GM19372 (cell line): Measurements from ENCODE around the gene CELSR1.

Experiments used
- ATAC-seq: cut with Tn5 transposase; IDR thresholded peaks from one replicate; pipeline ENCODE4 v1.9.1; 2021; ENCODE audit warnings: mild to moderate bottlenecking, low read depth, moderate library complexity; ENCODE audit not compliant: unreplicated experiment

Gene CELSR1

DNA sequence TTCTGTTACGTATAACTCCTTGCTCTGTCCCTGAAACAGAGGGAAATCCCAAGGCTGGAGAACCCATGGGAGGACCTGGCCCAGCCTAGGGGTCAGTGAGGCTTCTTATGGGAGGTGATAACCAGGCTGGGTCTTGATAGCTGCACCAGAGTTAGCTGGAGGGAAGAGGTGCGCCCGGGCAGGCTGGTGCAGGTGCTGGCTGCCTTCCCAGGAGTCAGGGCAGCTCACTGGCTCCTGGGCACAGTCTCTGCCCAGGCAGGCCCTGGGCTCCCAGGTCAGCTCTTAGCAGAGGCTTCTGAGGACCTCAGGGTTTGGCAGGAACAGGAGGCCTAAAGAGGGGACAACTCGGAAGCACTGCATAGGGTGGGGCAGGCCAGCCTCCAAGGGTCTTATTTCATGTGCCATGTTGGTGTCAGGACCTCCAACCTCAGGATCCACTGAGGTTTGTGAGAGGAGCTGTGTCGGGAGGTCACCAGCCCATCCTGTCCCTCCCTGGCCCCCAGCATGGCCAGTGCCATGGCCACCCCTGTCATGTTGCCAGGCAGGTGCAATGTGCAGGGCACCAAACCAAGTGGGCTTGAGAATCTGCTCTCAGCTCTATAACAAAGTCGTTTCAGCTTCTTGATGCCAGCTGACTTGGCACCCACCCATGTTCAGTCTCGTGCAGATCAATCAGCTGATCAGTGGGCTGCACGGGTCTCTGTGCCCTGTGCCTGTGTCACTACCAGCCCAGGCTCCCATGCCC is 20.5 kb upstream of the CELSR1 start:
- no peak for ATAC-seq

DNA sequence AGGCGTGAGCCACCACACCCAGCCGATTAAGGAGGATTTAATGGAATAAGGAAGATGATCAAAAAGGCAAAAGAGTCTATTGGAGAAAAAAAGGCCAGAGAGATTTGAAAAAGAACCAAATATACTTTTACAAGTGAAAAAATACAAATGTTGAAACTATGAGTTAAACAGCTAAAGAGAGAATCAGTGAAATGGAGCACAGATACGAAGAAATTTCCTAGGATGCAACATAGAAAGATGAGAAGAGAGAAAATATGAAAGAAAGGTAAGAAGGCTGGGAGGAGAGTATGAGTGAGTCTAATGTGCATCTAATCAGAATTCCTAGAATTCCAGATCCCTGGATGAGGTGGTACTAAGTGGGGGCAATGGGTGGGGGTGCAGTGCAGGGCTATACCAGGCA is 19.4 kb upstream of the CELSR1 start:
- ATAC-seq: no peak

DNA sequence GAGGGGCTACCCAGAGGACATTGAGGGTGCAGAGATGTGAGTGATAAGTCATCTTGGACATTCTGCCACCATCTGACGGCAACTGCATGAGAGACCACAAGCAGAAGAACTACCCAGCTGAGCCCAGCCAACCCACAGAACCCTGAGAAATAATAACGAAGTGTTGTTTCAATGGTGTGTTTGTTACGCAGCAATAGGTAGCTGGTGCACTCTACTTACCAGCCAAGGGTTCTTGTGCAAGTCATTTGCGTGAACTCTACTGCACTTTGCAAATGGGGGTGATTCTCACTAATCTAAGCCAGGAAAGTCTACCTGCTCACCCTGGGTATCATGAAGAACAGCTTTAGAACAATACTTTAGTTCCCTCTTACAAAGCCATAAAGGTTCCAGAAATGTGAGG is 15.8 kb upstream of the CELSR1 start:
- ATAC-seq: no peak

DNA sequence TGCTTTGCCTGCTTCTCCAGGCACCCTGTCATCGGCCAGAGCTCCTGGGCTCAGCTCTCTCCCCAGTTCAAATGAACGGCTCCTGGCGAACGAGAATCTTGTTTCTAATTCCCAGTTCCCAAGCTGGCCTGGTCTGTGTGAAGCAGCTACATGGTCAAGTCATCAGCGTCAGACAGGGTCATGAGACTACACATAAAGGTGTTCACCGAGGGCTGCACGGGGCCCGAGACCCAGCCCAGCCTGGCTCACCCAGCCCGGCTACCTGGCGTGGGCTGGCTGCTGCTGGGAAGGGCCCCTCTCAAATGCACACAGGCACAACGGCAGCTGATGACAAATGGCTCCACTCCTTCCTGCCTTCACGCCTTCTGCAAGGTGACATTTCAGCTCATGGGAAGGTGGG is 14.6 kb upstream of the CELSR1 start:
- no peak for ATAC-seq

DNA sequence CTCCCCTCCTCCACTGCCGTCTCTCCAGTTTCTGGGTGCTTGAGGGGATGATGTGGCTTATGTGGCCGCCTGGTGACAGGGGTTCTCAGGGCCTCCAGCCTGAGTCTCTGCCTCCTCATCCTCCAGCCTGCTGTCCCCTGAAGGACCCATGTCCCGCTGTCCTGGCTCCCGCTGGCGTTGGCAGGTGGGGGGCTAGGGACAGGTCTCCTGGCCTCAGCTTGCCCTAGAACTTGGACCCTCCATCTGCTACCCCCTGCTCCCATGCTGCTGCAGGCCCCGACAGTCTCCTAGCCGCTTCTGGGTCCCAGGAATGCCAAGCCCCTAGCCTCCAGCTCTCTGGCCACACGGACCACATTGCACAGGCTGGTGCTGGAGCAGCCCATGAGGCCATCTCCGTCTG is 13.9 kb upstream of the CELSR1 start:
- ATAC-seq: no peak

DNA sequence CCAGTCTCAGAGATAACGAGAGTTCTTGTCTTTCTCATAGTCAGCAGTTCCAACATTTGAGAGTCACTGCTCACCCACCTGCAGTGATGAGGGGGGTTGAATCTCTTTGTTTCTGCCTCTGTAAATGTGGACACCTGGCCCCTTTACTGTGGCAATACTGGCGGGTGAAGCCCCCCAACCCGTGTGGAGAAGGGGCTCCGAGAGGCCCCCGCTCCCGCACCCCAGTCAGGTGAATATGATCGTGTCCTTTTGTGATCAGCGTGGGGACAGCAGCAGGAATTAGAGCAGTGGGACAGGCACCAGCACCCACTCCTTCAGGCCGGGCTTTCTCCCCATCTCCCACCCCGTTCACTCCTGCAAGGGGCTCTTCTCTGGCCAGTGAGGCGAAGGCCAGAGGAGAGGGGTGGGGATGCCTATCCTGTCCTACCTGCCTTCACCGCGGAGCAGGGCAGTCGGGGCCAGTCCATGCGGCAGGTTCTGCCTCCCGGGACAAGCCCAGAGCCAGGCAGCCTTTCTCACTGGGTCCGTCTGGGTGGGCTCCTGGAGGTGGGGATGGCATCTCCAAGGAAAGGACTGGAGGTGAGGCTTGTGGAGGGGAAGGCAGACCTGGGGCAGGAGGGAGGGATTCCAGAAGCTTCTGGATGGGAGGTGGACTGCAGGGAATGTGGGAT is 12.7 kb upstream of the CELSR1 start:
- ATAC-seq: no peak

DNA sequence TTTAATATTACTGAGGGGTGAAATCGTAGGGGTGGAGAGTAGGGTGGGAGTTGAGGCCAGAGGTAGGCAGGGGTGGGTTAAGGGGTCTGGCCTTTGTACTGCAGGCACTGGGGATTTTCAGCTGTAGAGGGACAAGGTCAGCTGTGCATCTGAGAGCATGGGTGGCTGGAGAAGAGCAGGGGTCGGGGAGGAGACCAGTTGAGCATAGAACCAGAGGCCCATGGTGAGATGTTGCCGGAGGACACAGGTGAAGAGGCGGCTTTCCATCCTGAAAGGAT is 12.1 kb upstream of the CELSR1 start:
- ATAC-seq: no peak

DNA sequence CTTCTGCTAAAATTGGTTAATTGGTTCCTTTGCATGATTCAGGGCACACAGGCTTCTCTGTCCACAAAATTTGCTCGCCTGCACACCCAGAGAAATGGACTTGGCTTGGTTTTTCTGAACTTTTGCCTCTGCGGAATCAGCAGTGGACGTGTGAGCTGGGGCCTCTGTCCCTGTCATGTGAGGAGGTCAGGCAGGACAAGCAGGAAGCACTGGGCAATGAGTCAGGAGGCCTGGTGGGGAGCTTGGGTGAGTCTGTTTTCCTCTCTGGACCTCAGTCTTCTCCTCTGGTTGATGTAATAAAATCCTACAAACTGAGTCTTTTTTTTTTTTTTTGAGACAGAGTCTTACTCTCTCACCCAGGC is 10.4 kb upstream of the CELSR1 start:
- no peak for ATAC-seq

DNA sequence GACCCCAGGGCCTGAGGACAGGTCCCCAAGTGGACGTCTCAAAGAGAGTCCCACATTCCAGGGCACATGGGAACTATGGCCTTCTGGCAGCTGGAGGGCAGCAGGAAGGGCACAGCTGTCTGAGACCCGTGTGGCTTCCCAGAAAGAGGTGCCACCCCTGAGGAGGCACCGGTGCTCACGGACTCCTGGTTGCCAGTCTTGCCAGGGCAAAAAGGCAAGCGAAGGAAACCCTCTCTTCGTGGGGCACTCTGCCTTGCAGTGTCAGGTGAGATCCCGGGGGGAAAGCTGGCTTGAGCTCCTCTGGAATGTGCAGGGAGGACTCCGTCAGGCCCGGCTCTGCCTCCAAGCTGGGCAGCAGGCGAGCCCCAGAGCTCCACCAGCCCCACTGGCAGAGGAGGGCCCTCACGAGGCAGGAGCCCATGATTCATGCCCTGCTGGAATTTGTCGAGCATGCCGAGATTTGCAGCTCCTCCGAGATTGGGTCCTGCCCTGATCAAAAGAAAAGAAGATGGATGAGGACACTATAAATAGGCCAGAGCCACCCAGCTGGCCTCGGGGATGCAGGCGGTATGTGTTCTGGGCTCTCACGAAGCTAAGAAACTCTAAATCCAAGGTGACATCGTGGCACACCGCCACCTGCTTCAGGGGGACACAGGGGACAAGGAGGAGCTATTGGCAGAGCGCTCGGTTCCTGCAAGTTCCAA is 9.9 kb upstream of the CELSR1 start:
- ATAC-seq: no peak

DNA sequence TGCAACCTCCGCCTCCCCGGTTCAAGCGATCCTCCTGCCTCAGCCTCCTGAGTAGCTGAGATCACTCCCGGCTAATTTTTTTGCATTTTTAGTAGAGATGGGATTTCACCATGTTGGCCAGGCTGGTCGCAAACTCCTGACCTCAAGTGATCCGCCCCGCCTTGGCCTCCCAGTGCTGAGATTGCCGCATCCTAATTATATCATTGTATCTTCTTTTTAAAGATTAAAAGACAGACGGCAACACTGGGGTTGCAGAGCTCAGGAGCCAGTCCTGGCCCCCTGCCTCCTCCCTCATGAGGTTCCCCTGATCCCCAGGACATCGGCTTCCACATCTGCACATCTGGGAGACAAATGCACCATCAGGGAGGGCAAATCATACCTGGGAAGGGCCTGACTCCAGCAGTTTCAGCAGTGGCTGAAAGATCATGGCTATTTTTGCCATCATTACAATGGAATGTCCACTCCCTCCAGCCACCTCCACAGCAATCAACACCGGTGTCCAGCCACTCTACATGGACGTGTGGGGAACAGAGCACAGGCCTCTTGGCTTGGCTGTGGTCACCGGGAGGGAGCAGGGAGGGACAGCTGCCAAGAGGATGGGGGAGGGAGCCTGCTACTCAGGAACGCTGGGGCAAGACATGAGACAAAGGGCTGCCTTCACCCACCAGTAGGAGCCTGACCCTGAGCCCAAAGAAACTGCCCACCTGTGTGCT is 9.2 kb upstream of the CELSR1 start:
- ATAC-seq: no peak

DNA sequence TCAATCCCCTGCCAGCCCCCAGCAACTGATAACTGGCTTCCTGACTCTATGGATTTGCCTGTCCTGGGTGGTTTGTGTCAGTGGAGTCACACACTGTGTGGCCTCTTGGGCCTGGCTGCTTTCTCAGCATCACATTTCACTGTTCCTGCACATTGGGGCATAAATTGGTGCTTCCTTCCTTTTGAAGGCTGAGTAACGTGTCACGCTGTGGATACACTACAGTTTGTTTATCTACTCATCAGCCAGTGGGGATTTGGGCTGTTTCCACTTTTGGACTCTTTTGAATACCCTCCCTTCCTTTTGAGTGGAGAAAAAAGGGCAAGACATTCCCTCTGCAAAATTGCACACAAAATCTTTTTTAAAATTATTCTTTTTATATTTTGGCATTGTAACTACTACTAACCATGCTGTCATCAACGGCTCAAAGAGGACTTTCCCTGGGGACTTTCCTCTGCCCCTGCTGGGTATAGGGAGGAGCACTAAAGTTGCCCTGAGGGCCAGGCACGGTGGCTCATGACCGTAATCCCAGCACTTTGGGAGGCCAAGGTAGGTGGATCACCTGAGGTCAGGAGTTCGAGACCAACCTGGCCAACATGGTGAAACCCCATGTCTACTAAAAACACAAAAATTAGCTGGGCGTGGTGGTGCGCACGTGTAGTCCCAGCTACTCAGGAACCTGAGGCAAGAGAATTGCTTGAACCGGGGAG is 7.8 kb upstream of the CELSR1 start:
- ATAC-seq: no peak

DNA sequence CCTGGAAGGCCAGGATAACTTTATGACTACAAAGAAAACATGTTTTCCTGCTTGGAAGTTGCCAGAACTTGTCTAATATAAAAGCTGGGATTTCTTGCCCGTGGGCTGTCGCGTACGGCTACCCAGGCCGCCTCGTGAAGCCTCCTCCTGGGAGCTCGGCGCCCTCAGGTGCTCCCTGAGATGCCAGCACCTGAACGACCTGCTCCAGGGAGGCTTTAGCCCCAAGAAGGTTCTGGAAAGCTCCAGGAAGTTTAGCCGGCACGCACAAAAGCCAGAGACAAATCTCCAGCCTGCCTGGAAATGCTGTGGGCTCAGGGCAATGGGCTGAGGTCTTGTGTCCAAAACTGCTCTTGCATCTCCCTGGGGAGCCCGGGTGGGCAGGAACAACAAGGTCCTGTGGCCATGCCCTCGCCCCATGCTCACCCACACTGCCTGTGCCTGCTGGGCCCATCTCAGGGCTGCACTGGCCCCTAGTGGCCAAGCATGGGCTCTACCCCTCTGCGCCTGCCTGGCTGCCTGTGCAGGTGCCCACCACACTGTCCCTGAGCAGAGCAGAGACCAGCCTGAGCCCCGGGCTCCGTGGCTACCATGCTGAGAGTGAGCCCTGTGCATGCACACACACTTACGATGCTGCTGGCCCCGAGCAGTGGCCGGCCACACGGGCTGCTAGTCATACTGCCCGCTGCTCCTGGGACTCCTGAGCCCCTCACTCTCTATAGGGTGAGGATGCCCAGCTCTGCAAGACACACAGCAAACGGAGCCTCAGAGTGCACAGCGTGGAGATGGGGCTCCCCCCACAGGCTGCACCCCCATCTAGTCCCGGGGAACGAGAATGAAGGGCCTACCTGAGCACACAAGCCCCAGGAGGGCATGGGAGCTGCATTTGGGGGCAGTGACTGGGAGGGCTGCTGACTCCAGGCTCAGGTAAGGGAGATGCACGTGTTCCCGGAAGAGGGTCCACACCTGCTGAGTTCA is 4.9 kb upstream of the CELSR1 start:
- ATAC-seq: peak; percentile 56

DNA sequence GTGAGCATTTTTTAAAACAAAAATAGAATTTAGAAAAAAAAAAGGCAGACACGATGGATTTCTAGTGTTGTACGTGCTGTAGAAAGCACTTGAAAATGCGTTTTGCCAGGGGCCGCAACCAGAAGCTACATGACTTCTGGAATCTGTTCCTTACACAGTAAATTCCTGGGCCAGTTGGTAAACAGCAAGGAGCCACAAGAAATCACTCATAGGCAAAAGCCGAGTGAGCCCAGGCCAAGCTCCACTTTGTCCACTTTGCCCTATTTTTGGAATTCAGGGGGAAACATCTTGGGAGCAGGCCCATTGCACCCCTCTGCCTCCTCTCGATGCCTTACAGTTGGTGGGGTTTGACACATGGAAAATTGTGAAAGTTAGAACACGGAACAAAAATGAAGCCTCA is 4.1 kb upstream of the CELSR1 start:
- ATAC-seq: no peak

DNA sequence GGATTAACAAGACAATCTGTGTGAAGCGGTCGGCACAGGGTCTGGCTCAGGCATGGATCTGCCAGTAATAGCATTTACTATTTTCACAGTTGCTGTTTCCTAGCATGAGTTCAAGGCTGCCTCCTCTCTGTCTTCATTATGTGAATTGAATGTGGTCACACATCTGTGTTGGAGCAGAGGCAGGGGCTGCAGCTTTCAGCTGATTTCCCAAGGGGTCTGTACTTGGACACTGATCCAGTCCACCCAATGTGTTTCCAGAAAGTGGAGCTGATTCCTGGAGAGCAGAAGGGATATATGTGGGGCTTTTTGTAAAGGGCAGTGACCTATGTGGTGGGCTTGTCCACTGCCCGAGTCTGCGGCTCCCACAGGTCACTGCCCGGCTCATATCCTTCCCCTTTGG is 3.5 kb upstream of the CELSR1 start:
- no peak for ATAC-seq

DNA sequence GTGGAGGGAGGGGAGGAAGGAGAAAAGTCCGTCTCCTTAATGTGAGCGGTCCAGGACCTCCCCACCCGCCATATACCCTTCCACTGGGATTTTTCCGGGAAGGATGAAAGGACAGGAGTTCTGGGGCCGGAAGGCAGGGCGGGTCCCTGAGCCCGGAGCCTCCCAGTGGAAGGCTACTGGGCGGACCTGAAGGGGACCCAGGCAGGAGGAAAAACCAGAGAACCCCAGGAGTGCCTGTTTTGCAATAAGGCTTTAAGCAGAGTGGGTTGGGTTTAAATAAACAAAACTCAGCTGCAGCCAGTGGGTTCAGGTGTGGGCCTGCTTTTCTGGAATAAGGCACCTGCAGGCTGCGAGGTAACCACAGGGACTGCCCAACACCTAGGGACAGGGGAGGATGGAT is 1.7 kb upstream of the CELSR1 start:
- ATAC-seq: no peak

DNA sequence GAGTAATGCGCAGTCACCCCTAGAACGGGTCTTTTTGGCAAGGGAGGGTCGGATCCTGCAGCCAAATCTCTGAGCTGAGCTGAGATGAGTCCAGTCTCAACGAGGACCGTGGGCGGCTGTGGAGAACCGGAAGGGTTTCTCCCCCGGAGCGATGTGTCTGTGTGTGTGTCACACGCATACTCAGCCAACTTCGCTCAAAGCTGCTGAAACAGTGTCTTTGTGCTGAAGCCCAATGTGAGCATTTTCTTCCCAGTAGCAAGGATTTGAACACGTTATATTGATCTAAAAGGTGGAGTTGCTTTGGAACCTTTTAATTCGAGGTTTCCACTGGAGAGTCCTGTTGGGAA is 1.4 kb upstream of the CELSR1 start:
- no peak for ATAC-seq

DNA sequence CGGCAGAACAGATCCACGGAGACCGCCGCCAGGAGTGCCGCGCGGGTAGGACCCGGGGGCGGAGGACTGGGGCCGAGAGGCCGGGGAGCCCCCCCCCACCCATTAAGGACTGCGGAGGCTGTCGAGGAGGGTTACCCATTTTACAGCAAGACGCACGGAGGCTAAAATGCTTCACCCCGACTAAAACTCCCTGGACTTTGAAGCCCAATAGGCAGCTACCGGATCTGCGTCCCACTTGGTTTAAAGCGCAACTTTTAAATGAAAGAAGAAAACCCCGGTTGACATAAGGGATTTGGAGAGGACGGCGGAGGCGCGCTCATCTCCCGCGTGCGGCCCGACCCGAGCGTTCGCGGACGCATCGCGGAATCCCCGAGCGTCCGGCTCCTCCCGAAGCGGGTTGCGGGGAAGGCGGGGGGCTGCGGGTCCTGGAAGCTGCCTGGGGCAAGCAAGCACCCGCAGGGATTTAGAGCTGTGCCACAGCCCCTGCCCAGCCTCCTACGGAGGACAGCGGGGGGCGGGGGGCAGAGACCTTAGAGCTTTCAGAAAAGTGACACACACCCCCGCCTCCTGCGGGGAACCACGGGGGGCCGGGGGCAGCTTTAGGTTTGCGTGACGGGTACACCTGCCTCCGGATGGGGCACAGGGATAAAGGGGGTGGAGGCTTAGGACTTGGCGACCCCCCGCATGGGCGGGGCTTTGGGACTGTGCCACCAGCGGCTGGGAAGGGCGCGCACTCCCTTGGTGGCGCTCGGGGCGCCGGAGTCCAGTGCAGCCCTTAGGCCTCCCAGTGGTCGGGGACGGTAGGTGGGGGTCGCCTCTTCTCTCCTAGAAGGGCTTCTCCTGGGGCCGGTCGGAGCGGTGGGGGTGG is 760 bp upstream of the CELSR1 start:
- no peak for ATAC-seq

DNA sequence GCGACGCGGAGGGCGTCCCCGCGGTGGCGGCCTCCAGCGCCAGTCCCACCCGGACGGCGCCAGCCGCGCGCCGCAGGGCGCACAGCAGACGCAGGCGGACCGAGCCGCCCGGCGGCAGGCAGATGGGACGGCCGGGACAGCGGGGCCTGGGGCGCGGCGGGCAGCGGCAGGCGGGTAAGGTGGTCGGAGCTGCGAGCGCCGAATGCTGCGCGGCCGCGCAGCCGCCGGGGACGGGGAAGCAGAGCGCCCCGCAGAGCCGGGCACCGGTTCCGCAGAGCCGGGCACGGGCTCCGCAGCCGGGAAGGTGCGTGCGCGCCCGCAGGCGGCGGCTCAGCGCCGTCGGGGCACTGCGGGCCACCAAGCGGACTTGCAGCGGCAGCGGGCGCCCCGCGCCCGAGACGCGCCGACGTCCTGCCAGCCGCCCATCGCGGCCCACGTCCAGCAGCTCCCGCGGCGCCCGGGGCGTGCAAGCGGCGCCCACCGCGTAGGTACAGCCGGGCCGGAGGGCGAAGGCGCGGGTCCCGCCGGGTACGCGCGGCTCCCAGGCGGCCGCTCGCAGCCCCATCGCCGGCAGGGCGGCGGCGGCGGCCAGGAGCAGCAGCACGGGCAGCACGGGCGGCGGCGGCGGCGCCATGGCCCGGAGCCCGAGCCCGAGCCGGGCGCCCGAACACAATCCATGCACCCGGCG is 739 bp downstream of the CELSR1 start:
- ATAC-seq: no peak
